Choroid plexus epithelial cell (primary cell): ENCODE measurements around the gene AHRR.

Experiments
- DNase-seq: peaks from one replicate; pipeline ENCODE4 v3.0.0-alpha.2; 2010; ENCODE audit warnings: low read depth
- H3K4me3 ChIP-seq: 2 replicates; pipeline ENCODE4 v1.5.1; 2011; ENCODE audit warnings: low read depth, mild to moderate bottlenecking, control low read depth, low read length, moderate library complexity
- TF ChIP-seq, protein P1 (sequence below): conservative IDR thresholded peaks from 2 replicates; pipeline ENCODE4 v1.5.1; 2011; ENCODE audit warnings: low read depth, mild to moderate bottlenecking, control low read depth, inconsistent platforms, low read length, moderate library complexity

The AHRR gene

DNA sequence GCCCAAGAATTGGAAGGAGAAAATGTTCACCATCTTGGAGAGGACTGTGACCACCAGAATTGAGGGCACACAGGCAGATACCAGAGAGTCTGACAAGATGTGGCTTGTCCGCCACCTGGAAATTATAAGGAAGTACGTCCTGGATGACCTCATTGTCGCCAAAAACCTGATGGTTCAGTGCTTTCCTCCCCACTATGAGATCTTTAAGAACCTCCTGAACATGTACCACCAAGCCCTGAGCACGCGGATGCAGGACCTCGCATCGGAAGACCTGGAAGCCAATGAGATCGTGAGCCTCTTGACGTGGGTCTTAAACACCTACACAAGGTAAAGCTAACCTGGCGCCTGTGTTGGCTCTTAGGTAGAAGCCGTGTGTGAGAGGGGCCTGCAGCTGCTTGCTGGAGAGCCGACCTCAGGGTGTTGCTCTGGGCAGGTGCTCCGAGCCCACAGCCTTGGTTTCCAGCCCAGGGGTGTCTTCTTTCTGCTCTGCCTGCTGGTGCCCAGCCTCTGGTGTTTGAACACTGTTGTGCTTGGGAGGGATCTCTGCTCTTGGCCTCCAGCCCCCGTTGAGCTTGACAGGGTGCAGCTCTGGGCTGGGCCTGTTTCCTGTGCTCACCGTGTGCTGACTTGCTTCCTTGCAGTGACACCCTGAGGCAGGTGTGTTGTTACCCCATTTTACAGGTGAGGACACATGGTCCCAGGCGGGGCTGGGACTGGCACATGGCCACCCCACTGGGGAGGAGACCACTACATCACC, 132.4 kb downstream of the AHRR start:
- no peak overlapping the region for H3K4me3 ChIP-seq
- DNase-seq: no peak
- TF ChIP-seq, protein P1, sequence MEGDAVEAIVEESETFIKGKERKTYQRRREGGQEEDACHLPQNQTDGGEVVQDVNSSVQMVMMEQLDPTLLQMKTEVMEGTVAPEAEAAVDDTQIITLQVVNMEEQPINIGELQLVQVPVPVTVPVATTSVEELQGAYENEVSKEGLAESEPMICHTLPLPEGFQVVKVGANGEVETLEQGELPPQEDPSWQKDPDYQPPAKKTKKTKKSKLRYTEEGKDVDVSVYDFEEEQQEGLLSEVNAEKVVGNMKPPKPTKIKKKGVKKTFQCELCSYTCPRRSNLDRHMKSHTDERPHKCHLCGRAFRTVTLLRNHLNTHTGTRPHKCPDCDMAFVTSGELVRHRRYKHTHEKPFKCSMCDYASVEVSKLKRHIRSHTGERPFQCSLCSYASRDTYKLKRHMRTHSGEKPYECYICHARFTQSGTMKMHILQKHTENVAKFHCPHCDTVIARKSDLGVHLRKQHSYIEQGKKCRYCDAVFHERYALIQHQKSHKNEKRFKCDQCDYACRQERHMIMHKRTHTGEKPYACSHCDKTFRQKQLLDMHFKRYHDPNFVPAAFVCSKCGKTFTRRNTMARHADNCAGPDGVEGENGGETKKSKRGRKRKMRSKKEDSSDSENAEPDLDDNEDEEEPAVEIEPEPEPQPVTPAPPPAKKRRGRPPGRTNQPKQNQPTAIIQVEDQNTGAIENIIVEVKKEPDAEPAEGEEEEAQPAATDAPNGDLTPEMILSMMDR: no peak

DNA sequence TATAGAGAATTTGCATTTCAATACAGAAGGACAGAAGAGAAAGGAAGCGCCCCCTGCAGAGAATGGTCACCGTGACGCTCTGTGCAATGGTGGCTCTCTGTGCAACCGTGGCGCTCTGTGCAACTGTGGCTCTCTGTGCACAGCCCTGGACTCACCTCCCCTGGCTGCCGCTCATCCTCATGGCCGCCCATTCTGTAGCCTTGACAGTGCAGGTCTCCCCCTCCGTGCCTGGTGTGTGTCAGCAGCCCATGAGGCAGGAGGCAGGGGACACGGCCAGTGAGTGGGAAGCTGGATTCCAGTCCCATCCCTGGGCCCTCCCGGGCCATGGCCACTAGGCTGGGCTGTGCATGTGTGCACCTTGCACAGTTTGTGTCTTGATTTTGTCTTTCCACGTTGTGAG, 133.4 kb downstream of the AHRR start:
- H3K4me3 ChIP-seq: no peak overlapping the region
- TF ChIP-seq, protein P1: no peak
- no peak for DNase-seq

DNA sequence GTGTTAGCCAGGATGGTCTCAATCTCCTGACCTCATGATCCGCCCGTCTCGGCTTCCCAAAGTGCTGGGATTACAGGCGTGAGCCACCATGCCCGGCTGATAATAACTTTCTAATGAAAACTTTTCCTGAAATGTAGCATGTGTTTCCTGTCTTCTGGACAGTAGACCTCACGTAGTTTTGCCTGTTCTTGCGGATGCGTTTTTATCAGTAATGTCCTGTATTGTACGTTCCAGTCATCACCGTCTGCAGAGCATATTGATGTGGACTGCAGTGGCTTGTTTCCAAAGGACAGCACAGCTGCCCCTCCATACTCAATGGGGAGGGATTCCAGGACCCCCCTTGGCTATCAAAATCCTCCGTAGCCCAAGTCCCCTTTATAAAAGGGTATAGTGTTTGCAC, 134.3 kb downstream of the AHRR start:
- TF ChIP-seq, protein P1: no peak
- H3K4me3 ChIP-seq: no peak overlapping the region
- no peak for DNase-seq

DNA sequence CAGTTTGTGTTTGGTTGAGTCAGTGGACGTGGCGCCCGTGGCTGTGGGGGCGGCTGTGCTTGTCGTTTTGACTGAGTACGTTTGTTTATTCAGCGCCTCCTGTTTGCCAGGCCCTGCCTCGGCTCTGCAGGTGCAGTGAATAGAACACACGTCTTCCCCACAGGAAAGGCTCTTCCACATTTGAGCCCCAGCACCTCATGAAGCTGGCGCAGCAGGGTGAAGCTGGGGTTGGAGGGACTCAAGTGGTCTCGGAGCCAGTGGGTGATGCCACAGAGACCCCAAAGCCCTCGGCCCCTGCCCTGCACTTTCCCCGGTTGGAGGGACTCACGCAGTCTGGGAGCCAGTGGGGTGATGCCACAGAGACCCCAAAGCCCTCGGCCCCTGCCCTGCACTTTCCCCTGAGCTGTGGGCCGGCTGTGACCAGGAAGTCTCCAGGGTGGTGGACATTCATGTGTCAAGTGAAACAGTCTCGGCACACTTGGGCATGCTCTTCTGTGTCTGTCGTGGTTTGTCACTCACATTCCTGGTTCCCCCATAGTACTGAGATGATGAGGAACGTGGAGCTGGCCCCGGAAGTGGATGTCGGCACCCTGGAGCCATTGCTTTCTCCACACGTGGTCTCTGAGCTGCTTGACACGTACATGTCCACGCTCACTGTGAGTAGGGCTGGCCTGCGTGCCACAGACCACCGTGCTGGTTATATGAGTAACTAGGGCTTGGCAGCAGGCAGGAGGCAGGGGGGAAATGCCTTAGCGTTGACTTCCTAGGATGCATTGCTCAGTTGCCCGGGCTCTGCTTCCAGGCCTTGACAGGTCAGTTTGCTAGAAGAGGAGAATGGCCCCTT, 135.1 kb downstream of the AHRR start:
- no peak for DNase-seq
- no peak overlapping the region for H3K4me3 ChIP-seq
- TF ChIP-seq, protein P1: no peak

DNA sequence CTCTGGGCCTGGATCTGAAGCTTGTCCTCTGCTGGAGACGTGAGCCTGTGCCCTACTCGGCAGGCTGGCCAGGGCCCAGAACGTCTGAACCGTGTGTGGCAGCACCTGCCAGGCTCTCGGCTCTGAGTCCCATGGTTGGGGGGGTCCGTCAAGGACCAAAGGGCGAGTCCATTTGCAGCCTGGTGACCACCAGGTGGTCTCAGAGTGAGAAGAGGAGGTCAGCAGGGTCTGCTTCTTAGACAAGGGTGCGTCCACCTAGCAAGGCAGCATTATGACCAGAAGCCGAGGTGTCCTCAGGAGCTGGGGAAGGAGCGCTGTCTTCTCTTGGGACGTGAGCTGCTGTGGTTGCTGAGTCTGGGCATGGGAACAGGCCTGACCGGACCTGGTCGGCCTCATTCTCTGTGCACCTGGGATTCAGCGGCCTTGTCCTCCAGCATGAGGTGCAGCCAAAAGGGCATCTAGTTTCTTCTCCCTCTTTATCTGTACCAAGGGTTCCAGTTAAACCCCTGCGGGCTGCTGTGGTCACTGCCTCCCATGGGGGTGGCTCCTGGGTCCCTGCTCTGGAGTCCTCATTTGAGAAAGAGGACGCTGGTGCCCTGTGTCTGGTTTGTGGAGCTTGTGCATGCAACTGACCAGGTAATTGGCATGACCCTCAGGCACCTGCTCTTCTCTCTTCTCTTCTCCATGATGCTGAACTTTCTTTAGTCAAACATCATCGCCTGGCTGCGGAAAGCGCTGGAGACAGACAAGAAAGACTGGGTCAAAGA, 135.9 kb downstream of the AHRR start:
- DNase-seq: no peak
- TF ChIP-seq, protein P1: no peak

DNA sequence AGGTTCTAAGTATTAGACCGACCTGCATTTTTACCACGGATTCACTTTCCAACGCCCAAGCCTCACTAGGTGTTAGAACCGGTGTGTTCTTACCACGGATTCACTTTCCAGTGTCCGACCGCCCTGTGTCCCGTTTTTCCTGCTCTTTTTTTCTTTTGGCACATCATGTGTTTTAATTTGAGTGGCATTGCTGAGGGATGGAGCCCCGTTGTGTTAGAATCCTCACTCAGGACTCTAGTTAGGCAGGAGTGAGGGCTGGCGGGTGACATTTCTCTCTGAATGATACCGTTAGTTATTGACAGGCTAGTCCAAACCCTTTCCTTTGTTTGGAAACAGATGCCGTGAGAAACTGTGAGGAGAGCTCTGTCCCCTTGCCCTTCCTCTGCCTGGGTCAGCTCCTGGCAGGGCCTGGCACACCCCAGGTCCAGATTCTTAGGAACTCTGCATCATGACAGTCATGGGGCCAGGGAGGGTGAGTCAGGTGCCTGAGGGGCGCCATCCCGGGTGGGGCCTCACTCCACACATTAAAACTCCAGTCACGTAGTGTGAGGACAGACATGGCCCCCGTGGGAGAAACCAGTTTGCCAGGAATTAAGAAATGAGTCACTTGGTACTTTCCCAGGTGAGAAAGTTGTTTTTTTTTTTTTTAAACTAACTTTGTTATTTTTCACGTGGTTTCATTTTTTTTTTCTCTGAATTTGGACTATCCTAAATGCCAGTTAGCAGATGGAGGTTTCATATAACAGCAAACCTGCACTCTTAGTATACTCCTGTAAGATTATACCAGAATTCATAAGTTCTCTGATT, 137.2 kb downstream of the AHRR start:
- H3K4me3 ChIP-seq: no peak overlapping the region
- DNase-seq: peak; percentile 51
- TF ChIP-seq, protein P1: no peak

More for the DNA sequence above, 135.9 kb downstream of the AHRR start:
- no peak overlapping the region for H3K4me3 ChIP-seq
